HG03175 (cell line): Measurements from ENCODE around the gene SLC39A7.

Experiments
- ATAC-seq: cut with Tn5 transposase; IDR thresholded peaks from one replicate; pipeline ENCODE4 v1.9.1; 2021; ENCODE audit warnings: mild to moderate bottlenecking, moderate library complexity; ENCODE audit not compliant: unreplicated experiment

The SLC39A7 gene

GRCh38 chr6:33169291-33170175, 31.1 kb upstream of the SLC39A7 start:
- no peak for ATAC-seq

DNA sequence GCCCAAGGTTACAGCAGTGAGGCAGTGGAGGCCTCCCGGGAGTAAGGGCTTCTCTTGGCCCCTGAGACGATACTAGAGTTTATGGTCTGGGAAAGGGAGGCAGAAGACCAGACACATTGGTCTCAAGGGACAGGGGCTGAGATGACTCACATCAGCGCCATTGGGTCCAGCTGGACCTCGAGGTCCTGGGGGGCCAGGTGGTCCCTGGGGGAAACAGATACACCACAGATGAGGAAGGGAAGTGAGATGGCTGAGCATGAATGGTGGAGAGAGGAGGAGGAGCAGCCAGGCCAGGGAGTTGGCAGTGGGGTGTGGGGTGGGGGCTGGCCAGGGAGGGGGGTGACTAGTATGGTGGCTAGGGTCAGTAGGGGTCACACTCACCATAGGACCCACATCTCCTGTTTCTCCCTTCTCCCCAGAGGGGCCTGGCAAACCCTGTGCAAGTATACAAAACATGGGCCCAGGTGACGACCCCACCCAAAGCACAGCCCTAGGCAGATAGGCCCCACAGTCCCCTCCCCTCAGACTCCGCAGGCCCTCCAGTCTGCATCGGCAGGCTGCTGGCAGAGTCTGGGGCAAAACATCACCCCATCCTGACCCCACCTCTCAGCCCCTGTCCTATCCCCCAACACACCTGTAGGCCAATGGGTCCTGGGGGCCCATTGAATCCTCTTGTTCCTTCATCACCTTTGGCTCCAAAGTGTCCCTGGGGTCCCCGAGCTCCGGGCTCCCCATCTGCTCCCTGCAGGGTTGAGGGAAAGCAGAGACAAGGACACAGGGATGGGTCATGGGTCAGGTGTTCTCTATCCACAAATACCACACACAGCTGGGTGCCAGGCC, 30.3 kb upstream of the SLC39A7 start:
- ATAC-seq: no peak

- no peak for ATAC-seq
Measured at GRCh38 chr6:33171016-33171879, 29.4 kb upstream of the SLC39A7 start.

DNA sequence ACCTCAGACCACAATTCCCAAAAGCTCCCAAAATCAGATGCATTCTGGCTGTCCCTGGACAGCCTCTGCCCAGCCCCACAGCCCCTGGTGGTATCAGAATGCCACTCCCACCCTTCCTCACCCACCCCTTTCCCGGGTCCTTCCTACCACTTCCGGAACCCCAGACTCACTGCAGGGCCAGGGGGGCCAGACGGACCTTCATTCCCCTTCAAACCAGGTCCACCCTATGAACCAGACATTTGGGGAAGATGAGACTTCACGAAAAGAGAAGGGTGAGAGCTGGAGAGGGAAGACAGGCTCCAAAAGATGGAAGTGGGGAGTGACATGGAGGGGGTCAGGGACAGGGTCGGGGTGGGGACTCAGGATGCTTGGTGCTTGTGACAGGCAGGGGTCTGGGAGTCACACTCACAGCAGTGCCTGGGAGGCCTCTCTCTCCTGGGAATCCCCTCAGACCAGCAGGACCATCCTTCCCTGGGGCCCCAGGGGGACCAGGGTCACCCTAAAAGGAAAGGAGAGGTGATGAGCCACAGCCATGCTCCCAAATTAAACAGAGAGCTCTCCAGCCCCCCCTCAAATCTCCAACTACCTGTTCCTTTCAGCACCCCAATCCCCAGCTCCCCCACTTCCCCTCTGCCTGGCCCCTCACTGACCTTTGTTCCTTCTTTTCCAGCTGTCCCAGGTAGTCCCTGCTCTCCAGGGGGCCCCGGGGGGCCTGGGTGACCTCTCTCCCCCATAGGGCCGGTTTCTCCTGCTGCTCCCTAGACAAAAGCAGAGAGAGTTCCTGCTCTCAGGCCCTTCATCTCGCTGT, 28.6 kb upstream of the SLC39A7 start:
- ATAC-seq: no peak

DNA sequence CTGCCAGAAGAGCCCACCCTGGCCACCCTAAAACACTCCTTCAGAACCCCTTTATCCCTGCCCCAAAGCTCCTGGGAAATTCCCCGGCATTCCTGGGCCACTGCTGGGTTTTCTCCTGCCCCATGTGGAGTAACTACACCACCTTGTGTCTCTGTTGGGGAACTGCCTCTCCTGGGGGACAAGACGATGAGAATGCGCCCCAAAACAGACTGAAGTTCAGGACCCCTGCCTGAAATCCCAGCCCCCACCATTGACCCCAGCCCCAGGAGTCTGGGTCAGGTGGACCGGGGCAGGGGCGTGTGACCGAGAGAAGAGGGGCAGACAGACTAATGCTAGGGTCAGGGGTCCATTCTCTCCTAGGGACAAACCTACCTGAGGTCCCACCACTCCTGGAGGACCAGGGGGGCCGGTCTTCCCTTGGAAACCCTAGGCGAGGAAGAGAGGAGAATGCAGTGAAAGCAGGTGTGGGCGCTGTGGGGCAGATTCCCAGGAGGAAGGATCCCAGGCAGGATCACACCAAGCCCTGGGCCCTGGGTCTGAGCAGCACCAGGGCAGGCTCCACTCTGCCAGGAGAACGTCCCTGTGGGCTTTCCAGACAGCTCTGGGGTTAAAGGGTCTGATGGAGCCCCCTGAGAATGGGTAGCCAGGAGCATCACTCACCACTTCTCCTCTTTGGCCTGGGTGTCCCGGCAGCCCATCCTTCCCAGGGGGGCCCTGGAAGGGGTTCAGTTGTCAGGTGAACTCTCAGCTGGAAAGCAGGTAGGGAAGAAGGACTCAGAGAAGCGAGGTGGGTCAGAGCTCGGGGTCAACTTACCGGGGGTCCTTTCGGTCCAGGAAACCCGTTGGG, 27.8 kb upstream of the SLC39A7 start:
- no peak for ATAC-seq

- no peak for ATAC-seq
Measured at GRCh38 chr6:33173535-33174180, 27.0 kb upstream of the SLC39A7 start.

- no peak for ATAC-seq
Measured at GRCh38 chr6:33174784-33175183, 25.9 kb upstream of the SLC39A7 start.

DNA sequence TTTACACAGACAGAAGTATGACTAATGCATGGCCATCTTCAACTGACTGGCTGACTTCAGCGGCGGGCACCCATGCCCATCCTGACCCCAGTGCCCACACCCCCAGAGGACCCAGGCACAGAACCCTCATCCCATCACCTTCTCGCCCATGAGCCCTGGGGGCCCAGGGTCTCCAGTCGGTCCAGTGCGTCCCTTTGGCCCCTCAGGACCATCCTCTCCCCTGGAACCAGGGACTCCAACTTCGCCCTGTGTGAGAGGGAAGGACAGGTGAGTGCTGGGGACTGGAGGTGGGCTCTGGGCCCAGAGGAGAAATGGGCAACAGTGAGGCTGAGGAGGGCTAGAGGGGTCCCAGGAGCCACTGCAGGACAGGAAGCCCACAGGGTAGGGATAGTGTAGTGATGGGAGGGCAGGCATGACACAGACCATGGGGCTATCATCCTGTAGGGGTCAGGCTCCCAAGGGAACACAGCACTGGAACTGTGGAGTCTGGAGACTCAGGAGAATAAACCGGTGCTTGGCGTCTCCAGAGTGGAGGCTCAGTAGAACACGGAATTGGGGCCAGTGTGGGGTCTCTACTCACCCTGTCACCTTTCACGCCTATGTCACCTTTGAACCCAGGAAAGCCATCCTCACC, 25.1 kb upstream of the SLC39A7 start:
- ATAC-seq: no peak

- no peak for ATAC-seq
Measured at GRCh38 chr6:33176906-33177305, 23.8 kb upstream of the SLC39A7 start.

- ATAC-seq: no peak
Measured at GRCh38 chr6:33177552-33178446, 22.9 kb upstream of the SLC39A7 start.

DNA sequence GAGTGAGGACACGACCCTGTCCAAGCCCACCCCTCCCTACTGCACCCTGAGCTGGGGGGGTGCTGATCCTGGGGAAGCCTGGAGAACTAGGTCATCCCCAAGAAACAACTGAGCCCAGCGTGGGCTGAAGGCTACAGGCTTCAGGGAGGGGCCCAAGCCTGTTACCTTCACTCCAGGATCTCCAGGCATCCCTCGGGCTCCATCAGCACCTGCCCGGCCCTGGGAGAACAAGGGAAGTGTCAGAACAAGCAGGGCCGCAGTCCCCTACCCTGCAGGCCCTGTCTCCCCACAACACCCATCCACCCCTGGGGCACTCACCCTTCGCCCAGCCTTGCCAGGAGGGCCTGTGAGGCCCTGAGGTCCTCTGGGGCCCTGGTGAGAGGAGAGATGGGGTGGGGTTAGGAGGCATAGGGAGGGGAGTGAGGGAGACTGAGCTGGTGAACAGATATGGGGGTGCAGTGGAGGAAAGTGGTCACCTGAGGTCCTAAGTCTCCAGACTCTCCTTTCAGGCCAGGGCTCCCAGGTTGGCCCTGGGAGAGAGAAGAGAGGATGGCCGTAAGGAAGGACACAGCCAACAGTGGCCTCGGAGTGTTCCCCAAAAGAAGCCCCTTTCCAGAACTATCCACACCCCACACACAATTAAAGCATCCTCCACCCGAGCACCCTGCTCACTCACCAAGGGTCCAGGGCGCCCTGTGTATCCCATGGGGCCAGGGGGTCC, 21.8 kb upstream of the SLC39A7 start:
- no peak for ATAC-seq

GRCh38 chr6:33181141-33181540, 19.5 kb upstream of the SLC39A7 start:
- no peak for ATAC-seq

DNA sequence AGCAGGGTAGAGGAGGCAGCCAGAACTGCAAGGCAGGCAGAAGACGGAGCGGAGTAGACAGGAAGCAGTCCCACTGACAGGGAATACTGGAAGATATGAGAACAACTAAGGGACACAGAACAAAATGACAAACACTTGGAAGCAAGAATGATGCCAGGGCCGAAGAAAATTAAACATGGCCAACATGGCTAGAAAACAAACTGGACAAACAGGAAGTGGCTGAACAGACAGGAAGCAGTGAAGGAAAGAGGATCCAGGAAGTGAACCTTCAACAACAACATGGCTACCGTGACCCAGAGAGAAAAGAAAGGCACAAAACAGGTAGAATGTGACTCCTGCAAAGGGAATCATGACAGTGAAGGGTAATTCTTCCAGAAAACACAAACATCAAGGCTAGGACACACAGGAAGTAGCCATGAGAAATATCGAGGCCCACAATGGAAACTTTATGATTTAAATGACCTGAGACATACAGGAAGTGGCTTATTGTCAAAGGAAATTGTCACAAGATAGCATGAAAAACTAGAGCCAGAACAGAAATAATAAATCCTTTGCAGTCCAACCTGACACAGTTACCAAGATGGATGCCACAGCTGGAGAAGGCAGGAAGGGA, 17.5 kb upstream of the SLC39A7 start:
- ATAC-seq: no peak

DNA sequence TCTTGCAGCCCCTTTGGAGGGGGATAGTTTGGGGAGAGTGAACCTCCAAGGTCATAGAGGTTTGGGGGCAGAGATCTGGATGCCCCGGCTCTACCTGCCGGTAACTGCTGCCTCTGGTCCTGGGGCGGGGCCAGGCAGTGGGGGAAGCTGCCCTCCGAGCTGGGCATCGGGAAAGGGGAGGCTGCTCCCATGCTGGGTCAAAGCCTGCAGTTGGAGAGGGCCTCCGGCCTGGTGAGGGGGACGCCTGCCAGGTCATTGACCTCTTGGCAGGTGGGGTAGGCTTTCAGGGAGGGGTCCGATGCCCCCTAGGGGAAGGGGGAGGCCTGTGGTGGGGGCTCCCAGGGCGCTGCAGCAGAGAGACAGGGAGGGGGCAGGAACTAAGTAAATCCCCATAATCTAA, 15.5 kb upstream of the SLC39A7 start:
- no peak for ATAC-seq

DNA sequence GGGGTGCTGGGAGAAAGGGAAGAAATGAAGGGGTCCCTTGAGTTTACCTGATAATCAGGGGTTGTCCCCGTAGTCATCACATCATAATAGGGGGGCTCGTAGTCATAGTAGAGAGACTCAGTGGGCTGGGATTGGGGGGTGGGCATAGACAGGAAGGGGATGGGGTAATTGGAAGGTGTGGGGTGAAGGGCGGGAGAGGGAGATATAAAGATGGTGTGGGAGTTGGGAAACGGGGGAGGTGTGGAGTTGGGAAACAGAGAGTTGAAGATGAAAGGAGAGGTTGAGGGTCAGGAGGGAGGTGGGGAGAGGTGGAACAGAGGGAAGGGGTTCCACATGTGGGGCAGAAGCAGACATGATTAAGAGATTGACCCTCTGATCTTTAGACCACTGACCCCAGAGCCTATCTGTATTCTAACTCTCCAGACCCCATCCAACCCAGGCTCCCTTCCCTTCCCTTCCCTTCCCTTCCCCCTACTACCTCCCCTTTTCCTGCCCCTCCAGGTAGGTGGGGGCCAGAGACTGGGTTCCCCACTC, 14.9 kb upstream of the SLC39A7 start:
- no peak for ATAC-seq

- no peak for ATAC-seq
Measured at GRCh38 chr6:33187809-33188208, 12.9 kb upstream of the SLC39A7 start.
